Suprapubic skin (tissue), 3 donors: ENCODE data around the gene DUSP3.

Experiments
- CTCF ChIP-seq, 2 donors: fragments of 200-600 bp in 1 of 2; fragments of 450-650 bp in 1 of 2; sonication (generic) in 1 of 2; IDR thresholded peaks; one replicate each; pipeline ENCODE4 v1.5.1; 2016 to 2019; ENCODE audit warnings: antibody characterized with exemption in 2 of 2, mild to moderate bottlenecking in 1 of 2, moderate library complexity in 1 of 2
- POLR2A ChIP-seq, 2 donors: fragments of 450-650 bp; IDR thresholded peaks; one replicate each; pipeline ENCODE4 v1.6.1; 2017; ENCODE audit warnings: antibody characterized with exemption in 2 of 2, mild to moderate bottlenecking in 2 of 2, moderate library complexity in 2 of 2

- TF ChIP-seq POLR2A (IDR thresholded peaks at IDR 0.05): no peak
- TF ChIP-seq CTCF (IDR thresholded peaks at IDR 0.05): no peak
These were observed 23.8 kb downstream of the DUSP3 start for GRCh38 chr17:43754947-43755346.
